ENCODE results near the gene ZFAND3.
A peak's percentile ranks its signal among the peaks of the same experiment; 100 is the strongest.

ZFAND3 gene

DNA sequence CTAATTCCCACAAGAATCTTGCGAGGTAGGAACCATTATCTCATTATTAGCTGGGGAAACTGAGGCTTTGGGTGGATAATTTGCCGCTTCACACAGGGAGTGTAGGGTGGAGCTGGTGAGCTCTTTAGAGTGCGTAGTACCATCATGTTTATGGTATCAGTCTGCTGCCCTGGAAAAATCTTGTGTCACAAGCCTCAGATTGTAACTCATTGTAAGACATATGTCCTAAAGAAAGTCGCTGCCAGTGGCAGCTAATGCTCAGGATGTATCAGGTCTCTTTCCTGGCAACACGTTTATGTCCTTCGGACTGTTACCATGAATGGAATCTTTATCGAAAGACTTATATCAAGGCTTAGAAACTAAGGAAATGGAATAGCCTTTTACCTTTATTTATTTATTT lies 1.9 kb downstream of the ZFAND3 start:
- intact Hi-C loops (cut with DNase I) = no loop called here

DNA sequence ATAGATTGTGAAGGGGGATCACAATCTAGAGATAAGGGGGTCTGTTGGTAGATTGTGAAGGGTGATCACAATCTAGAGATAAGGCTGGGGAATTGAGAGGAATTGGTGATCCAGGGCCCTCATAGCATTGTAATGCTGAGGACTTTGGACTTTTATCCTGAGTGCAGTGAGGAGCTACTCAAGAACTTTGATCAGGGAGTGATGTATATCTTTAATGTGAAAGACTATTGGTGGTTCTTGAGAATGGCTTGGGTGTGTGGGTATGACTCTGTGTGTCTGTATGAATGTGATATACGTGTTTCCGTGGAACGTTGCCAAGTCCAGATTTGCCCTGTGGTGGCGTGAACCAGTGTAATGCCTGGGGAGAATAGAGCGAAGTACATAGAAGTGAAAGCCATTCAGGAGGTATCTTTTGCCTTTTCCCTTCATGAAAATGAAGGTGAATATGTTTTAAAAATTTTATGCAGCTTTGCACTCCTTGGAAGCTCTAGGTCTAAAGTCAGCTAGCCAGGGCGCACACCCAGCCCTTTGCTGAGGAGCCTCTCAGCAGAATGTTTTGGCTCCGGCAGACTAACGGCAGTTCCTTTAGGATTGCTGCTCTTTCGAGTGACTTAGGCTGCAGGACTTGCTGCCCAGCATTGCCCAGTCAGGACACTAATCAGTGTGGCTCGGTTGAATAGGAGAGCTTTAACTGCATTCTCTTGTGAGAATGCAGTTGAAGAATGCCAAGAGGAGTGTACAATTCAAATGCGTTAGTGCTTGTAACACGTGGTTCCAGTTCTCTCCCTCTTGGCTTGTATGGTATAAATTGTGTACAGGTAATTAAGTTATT lies 3.5 kb downstream of the ZFAND3 start:
- intact Hi-C loops (cut with DNase I) = no loop called here
- peak in 1 of 42 donors; percentile 47 for DNase-seq

More for the DNA sequence above, 1.9 kb downstream of the ZFAND3 start:
- no peak for DNase-seq

DNA sequence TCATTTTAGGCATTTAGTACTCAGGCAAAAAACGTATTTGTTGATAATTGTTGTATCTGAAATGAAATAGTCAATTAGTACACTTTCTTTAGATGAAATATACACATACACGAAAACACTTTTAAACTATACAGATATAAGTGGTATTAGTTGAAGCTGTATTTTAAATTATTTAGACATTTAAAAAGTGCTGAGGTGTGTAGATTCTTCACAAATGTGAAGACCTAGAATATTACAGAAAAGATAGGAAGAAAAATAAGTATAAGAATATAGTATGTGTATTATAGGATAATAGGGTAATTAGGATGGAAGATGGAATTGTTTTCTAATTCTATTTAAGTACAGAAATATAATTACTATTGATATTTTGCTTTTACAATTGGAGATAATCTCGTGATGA lies 4.6 kb downstream of the ZFAND3 start:
- intact Hi-C loops (cut with DNase I) = no loop called here
- no peak for DNase-seq

DNA sequence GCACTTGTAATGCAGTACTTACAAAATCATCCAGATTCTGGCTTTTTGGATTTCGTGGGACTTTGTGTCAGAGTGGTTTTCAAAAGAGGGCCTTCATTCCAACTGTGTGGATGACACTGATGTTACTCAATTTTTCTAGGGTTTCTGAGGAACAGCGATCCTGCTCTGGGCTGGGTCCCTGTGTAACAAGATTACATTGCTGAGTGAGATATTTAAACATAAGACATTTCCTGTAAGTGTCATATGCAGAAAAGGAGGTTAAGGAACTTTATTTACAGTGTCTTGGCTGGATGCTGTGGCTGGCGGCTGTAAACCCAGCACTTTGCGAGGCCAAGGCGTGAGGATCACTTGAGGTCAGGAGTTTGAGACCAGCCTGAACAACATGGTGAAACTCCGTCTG lies 6.7 kb downstream of the ZFAND3 start:
- intact Hi-C loops (cut with DNase I) = no loop called here
- DNase-seq = no peak

DNA sequence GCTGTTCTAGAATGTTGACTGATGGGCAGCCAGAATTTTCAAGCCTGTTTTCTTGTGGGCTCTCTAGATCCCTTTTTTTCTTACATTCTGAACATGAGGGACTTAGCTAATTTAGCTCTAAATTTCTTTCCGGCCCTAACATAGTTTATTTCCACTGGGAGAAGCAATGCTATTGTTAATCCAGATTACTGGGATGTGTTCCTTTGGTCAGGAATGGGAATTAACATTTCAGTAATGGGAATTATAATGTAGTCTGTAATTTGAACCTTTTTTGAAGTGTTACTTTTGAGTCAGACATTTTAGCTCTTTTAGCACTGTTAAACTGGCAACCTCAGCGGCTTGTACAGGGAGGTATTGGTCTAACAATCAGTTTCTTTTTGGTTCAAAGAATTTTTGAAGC lies 7.5 kb downstream of the ZFAND3 start:
- no peak for DNase-seq
- intact Hi-C loops (cut with DNase I) = no loop called here

DNA sequence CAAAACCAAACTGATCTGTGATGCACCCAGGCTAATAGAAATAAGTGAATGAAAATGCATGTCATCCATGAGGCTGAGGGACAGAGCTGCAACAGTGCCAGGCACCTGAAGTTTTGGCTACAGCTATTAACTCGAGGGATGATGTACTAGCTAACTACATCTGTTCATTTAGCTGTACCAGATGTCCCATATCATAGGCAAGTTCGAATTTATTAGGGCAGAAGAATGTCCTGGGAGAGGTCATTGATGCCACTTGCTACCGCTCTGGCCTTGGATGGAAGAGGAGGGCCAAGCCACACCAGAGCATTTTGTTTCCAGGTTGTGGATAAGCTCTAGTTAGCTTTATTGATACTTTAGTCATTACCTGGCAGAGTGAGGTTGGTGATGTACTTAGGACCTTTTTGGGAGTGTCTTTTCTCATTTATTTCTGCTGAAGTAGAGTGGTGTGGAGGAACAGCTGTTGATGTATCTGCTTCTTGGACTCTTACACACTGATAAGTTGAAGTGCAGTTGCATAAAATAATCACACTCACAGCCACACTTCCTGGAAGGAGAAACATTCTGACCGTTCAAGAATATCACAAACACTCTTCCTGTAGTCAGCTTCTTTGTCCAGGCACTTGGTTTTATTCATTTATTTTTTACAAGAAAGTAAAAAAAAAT lies 8.2 kb downstream of the ZFAND3 start:
- DNase-seq = no peak
- intact Hi-C loops (cut with DNase I) = no loop called here

DNA sequence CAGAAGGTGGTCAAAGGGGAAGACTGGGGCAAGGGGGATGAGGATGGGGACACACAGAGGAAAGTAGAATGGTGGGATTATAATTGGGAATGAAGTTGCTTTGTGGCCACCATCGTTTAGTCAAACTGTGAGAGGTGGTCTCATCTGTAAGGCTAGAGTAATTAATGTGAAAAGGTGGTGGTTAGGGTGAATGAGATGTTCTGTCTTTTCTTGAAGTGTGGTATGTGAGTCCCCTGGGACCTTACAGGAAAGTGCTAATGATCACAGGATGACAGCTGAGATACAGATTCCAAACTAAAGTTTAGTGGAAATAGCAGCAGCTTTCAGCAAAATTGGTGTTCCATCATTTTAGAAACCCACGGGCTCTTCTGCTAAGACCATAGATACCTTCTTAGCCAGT lies 10.7 kb downstream of the ZFAND3 start:
- DNase-seq = no peak
- intact Hi-C loops (cut with DNase I) = no loop called here

DNA sequence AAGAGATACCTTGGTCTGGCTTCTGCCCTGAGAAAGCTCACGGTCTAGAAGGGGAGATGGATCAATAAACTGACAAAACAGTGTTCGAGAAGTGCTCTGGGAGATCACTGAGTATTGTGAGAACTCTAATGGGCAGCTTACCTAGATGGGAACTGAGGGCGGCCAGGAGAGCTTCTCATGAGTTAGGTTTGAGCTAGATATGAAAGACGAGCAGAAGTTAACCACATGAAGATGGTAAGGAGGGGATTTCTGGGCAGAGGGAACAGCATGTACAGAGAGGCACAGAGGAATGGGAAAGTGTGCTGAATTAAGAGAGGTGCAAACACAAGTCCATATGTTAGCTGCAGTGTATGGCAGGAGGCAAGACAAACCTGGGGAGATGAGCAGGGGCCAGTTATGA lies 11.9 kb downstream of the ZFAND3 start:
- DNase-seq = no peak
- intact Hi-C loops (cut with DNase I) = no loop called here

DNA sequence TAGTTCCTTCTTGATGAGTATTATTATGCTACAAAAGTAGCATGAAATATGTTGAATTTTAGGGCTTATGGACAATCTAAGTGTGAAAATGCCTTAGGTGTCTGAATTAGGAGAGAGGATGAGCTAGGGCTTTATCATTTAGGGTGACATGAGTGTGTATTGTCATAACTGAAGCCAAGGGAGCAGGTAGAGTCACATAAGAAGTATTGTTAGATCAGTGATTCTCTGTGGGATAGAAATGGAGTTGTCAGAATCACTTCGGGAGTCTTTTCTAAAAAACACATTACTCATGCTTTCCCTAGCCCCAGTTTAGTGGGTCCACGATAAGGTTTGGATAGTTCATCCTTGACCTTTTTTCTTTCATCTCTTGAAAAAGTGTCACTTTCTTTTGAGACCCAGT lies 16.4 kb downstream of the ZFAND3 start:
- no peak for DNase-seq

DNA sequence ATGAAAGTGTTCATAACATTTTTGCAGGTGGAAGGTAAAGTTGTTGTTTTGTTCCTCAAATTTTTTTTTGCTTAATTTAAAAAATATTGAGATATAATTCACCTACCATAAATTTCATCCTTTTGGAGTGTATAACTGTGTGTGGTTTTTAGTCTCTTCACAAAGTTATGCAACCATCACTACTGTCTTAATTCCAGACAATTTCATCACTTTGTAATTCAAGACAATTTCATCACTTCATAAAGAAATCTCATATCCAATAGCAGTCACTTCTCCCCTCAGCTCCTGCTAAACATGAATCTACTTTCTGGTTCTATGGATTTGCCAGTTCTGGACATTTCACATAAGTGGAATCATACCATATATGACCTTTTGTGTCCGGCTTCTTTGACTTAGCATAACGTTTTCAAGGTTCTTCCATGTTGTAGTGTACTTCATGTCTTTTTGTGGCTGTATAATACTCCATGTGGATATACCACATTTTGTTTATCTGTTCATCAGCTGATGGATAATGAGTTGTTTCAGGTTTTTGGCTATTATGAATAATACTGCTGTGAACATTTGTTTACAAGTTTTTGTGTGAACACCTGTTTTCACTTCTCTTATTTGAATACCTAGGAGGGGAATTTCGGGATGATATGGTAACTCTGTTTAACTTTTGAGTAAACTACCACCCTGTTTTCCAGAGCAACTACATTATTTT lies 18.8 kb downstream of the ZFAND3 start:
- no peak for DNase-seq
- intact Hi-C loops (cut with DNase I) = no loop called here

More for the DNA sequence above, 16.4 kb downstream of the ZFAND3 start:
- intact Hi-C loops (cut with DNase I) = no loop called here

DNA sequence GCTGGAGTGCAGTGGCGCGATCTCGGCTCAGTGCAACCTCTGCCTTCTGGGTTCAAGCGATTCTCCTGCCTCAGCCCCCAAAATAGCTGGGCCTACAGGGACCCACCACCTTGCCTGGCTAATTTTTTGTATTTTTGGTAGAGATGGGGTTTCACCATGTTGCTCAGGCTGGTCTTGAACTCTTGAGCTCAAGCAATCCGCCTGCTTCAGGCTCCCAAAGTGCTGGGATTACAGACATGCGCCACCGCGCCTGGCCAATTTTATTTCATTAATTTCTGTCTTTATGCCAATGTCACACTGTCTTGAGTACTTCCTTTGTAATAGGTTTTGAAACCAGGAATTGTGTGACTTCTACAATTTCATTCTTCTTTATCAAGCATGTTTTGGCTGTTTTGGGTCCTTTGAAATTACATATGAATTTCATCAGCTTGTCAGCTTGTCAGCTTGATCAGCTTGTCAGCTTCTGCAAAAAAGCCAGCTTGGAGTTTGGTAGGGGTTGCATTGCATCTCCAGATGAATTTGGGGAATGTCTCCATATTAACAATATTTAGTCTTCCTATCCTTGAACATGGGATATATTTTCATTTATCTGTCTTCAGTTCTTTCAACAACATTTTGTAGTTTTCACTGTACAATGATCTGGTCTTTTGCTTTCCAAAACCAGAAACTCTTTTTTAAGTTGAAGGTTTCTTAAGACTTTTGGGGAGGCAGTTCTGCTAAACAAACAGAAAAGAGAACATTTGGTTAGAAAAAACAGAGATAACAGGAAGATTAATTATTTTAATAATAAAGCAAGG lies 20.8 kb downstream of the ZFAND3 start:
- DNase-seq = no peak
- intact Hi-C loops (cut with DNase I) = no loop called here

DNA sequence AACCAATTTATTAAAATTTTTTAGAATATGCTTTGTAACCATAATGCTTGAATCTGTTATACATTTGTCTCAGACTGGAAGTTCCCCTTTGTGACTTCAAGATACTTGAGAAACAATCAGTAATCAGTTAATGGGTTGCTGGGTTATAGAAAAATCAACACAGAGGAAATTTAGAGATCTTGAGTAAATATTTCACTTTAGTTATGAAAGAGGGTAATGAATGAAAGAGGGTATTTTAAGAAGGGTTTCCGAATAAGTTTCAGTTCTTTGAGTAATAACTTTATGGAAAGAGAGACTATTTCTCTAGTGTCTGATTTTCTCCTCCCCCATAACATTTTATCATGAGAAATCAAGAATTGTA lies 21.4 kb downstream of the ZFAND3 start:
- DNase-seq = no peak
- intact Hi-C loops (cut with DNase I) = no loop called here

DNA sequence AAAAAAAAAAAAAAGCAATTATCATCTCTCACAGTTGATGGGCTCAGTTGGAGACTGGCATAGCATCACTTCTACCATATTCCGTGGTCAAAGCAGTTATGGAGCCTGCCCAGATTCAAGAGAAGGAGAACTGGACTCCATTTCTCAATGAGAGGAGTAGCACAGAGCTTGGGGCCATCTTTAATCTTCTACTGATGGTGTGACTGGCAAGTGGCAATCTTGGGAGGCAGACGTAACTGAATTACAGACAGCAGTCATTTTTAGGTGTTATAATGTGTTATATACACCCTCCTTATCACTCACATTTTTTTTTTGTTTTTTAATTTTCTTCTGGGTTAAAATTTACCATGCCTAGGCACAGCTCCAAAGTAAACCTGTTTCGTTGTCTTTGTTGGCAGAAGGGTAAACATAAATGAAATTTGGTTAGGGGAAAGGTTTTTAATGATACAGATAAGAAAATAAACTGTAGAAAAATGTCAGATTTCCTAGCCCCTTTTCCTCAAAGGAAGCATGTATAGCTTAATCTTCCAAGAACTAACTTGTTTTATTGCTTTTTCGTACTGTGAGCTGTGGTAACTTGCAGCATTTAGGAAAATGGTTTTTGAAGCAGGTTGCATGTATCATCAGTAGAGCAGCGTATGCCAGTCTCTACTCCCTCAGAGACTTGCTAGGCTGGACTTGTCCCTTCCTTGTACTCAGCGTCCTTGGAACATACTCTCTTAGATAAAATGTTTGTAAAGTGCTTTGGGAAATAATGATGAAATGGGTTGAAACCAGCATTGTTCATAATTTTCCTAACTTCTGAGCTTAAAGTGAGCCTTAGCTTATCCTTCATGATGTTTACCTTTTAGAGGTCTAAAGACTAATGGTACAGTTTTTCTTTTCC lies 25.7 kb downstream of the ZFAND3 start:
- intact Hi-C loops (cut with DNase I) = no loop called here
- no peak for DNase-seq

DNA sequence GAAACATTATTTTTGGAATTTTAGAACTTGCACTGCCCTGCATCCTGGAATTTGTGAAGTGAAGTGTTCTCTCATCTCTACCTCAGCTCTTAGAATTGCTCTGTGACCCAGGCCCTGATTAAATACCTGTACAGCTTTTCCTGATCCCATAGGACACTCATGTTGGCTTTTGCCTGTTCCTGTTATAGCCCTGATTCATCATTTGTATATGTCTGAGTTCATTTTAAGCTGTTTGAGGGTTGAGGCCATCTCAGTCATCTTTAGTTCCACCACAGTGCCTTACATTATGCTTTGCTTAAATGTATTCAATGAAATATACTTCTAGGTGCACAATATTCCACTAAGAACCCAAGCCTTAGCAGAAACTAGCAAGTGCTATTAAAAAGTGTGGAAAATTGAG lies 26.4 kb downstream of the ZFAND3 start:
- intact Hi-C loops (cut with DNase I) = no loop called here
- no peak for DNase-seq

DNA sequence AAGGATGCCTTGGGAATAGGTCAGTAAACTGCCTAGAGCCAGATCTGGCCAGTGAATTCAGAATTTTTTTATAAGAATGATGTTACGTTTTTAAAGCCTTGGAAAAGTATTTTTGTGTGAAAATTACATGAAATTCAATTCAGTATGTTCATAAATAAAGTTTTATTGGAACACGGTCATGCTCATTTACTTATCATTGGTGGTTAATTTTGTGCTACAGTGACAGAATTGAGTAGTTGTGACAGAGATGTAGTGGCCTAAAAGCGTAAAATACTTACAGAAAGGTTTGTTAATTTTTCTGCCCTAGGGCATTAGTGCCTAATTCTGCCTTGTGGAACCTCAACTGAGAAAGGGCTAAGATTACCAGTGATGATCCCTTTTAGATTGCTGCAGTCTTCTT lies 28.2 kb downstream of the ZFAND3 start:
- intact Hi-C loops (cut with DNase I) = no loop called here
- DNase-seq = no peak

DNA sequence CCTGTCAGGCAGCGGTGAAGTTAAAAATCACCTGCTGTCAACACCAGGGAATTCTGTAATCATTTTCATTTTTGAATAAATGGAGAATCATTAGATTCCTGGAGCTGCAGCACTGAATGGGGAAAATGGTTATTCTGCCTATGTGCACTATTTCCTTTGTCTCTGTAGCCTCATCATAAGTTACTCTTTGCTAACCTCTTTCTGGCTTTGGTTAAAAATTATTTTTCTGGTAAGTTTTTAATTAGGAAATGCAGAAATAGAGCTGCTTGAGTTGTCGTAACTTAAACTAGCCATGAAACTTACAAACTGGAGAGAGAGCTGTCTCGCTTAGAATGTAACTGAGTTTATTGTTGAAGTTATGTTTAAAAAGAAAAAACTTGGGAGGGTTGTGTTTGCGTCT lies 28.8 kb downstream of the ZFAND3 start:
- DNase-seq = no peak
- intact Hi-C loops (cut with DNase I) = no loop called here

DNA sequence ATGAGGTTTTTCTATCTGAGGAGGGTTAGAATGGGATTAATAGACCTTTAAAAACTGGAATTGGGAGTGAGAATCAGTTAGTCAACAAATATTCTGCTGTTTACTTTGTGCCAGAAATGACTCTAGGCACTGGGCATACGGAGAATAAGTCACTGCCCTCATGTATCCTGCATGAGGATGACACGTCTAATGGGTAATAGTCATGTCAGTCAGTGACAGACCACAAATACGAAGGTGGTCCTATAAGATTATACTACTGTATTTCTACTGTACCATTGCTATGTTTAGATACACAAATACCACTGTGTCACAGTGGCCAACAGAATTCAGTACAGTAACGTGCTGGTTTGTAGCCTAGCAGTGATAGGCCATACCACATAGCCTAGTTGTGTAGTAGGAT lies 30.7 kb downstream of the ZFAND3 start:
- no peak for DNase-seq
- intact Hi-C loops (cut with DNase I) = no loop called here

DNA sequence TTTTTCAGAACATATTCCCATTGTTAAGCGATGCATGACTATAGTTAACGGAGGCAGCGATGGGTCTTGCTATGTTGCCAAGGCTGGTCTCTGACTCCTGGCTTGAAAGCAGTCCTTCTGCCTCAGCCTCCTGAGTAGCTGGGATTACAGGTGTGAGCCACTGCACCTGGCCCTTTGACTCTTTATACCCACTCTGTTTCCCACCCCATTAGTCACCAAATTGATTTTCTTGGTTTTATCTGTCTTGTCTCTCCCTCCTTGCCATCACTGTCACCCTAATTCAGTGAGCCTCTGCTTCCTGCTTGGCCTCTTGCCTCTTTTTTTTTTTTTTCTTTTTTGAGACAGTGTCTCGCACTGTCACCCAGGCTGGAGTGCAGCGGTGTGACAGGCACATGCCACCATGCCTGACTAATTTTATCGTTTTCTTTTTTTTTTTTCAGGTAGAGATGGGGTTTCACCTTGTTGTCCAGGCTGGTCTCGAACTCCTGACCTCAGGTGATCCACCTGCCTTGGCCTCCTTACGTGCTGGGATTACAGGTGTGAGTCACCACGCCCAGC lies 31.3 kb downstream of the ZFAND3 start:
- DNase-seq = no peak
- intact Hi-C loops (cut with DNase I) = no loop called here

All from head of caudate nucleus (tissue), 42 donors.